ENCODE data around the gene COX8A. TPM values are rescaled to one million over a fixed set of nuclear protein-coding genes. Genes with fewer than 3 reads are reported as not detected.

The COX8A gene
- total RNA-seq, 4 donors from 2014 or later, result 317 to 650 (median 402) TPM

DNA sequence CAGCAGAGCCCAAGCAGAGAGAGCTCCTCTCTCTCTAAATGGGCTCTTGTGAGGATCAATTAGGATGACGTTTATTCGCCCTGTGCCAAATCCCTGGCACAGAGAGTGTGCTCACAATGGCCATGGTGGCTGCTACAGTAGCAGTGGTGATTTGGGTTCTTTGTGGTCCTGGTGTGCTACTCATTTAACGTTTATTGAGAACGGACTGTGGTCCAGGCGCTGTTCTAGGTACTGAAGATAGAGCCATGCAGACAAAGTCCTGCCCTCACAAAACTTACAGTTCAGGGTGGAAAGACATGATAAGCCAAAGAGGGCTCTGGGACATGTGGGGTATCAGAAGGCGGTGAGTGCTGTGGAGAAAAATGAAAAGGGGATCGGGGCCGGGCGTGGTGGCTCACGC lies 17.1 kb downstream of the COX8A start:
- H3K9me3 ChIP-seq, result no peaks in the 10 kb centered on the region
- 86 to 92% methylated on average over 5 to 8 of the region's 10 CpGs for WGBS, 2 donors (ENCODE audit: low coverage in 1 of 2)
- TF ChIP-seq, protein P1, sequence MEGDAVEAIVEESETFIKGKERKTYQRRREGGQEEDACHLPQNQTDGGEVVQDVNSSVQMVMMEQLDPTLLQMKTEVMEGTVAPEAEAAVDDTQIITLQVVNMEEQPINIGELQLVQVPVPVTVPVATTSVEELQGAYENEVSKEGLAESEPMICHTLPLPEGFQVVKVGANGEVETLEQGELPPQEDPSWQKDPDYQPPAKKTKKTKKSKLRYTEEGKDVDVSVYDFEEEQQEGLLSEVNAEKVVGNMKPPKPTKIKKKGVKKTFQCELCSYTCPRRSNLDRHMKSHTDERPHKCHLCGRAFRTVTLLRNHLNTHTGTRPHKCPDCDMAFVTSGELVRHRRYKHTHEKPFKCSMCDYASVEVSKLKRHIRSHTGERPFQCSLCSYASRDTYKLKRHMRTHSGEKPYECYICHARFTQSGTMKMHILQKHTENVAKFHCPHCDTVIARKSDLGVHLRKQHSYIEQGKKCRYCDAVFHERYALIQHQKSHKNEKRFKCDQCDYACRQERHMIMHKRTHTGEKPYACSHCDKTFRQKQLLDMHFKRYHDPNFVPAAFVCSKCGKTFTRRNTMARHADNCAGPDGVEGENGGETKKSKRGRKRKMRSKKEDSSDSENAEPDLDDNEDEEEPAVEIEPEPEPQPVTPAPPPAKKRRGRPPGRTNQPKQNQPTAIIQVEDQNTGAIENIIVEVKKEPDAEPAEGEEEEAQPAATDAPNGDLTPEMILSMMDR (IDR thresholded peaks at IDR 0.05), result no peak
- TF ChIP-seq POLR2AphosphoS5 (IDR thresholded peaks at IDR 0.05), result no peak
- no peak for TF ChIP-seq EP300 (IDR thresholded peaks at IDR 0.05)
- TF ChIP-seq POLR2A (IDR thresholded peaks at IDR 0.05), result no peak
- H3K36me3 ChIP-seq, result peaks cover 0 to 89% of the 10 kb centered on the region in 2 donors
- no peak overlapping the region for H3K27ac ChIP-seq
- peaks cover 0 to 22% (median 10%) of the 10 kb centered on the region in 3 donors for H3K4me1 ChIP-seq
- no peak overlapping the region for H3K4me3 ChIP-seq
- ATAC-seq, result no peak
- H3K27me3 ChIP-seq, result no peaks in the 10 kb centered on the region

DNA sequence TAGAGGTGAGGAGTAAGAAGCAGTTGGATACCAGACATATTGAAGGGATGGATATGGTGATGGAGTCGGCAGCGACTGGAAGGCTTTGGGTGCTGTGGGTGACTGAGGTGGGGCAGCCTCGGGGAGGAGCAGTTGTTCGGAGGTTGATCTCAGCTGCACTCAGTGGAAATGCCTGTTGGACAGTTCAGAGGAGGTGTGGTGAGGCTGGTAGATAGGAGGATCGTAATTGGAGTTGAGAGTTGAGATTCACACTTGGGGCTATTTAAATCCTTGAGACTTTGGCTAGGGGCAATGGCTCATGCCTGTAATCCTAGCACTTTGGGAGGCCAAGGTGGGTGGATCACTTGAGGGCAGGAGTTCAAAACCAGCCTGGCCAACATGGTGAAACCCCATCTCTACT lies 18.7 kb downstream of the COX8A start:
- H3K27me3 ChIP-seq, result no peaks in the 10 kb centered on the region
- no peaks in the 10 kb centered on the region for H3K9me3 ChIP-seq
- no peak for ATAC-seq
- H3K4me1 ChIP-seq, result peaks cover 0 to 7% (median 0%) of the 10 kb centered on the region in 3 donors
- H3K36me3 ChIP-seq, result peaks cover 0 to 100% of the 10 kb centered on the region in 2 donors
- H3K4me3 ChIP-seq, result no peak overlapping the region
- TF ChIP-seq EP300 (IDR thresholded peaks at IDR 0.05), result no peak
- TF ChIP-seq POLR2AphosphoS5 (IDR thresholded peaks at IDR 0.05), result no peak
- TF ChIP-seq POLR2A (IDR thresholded peaks at IDR 0.05), result no peak
- TF ChIP-seq, protein P1 (IDR thresholded peaks at IDR 0.05), result no peak
- WGBS, 2 donors (ENCODE audit: low coverage in 1 of 2), result 86% methylated on average over 5 of the region's 5 CpGs; no CpG with 5 or more reads in 1 of the 2 donors
- no peak overlapping the region for H3K27ac ChIP-seq

DNA sequence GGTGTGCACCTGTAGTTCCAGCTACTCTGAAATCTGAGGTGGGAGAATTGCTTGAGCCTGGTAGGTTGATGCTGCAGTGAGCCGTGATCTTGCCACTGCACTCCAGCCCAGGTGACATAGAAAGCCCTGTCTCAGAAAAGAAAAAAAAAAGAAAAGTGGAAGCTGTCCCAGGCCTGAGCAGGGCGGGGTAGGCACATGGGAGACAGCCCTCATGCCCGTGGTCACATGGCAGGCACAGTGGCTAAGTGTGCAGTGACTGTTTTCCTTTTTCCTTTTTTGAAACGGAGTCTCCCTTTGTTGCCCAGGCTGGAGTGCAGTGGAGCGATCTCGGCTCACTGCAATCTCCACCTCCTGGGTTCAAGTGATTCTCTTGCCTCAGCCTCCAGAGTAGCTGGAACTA lies 19.6 kb downstream of the COX8A start:
- Histone ChIP-seq H3K36me3 (peaks cover 0 to 100% of the 10 kb centered on the region in 2 donors), H3K4me3 (no peak overlapping the region), H3K27ac (no peak overlapping the region), H3K4me1 (peaks cover 0 to 5% (median 2%) of the 10 kb centered on the region in 3 donors), H3K27me3 (no peaks in the 10 kb centered on the region), H3K9me3 (no peaks in the 10 kb centered on the region)
- TF ChIP-seq POLR2A (IDR thresholded peaks at IDR 0.05) (no peak), EP300 (IDR thresholded peaks at IDR 0.05) (no peak), POLR2AphosphoS5 (IDR thresholded peaks at IDR 0.05) (no peak)
- TF ChIP-seq, protein P1 (IDR thresholded peaks at IDR 0.05), result no peak
- ATAC-seq, result no peak
- 65 to 66% methylated on average over 5 of the region's 6 CpGs for WGBS, 2 donors (ENCODE audit: low coverage in 1 of 2)

DNA sequence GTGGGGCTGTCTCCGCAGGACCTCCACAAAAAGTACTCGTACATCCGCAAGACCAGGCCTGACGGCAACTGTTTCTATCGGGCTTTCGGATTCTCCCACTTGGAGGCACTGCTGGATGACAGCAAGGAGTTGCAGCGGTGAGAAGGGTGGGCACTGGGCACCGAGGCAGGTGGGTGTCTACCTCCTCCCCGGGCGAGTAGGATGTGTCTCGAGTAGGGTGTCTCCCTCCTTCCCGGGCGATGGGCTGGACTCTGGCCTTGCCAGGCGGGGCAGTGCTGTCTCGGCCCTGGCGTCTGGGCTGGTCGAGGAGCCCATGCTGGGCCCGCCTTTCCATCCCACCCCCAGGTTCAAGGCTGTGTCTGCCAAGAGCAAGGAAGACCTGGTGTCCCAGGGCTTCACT lies 22.1 kb downstream of the COX8A start:
- no peak for ATAC-seq
- peaks cover 0 to 74% of the 10 kb centered on the region in 2 donors for H3K36me3 ChIP-seq
- peaks cover 0 to 30% (median 20%) of the 10 kb centered on the region in 3 donors for H3K4me1 ChIP-seq
- WGBS, 2 donors (ENCODE audit: low coverage in 1 of 2), result 100% methylated on average over 1 of the region's 18 CpGs; no CpG with 5 or more reads in 1 of the 2 donors
- H3K9me3 ChIP-seq, result no peaks in the 10 kb centered on the region
- TF ChIP-seq POLR2AphosphoS5 (IDR thresholded peaks at IDR 0.05), result no peak
- TF ChIP-seq POLR2A (IDR thresholded peaks at IDR 0.05), result no peak
- TF ChIP-seq, protein P1 (IDR thresholded peaks at IDR 0.05), result no peak
- TF ChIP-seq EP300 (IDR thresholded peaks at IDR 0.05), result no peak
- H3K4me3 ChIP-seq, result no peak overlapping the region
- H3K27me3 ChIP-seq, result peaks cover 10% of the 10 kb centered on the region
- no peak overlapping the region for H3K27ac ChIP-seq

DNA sequence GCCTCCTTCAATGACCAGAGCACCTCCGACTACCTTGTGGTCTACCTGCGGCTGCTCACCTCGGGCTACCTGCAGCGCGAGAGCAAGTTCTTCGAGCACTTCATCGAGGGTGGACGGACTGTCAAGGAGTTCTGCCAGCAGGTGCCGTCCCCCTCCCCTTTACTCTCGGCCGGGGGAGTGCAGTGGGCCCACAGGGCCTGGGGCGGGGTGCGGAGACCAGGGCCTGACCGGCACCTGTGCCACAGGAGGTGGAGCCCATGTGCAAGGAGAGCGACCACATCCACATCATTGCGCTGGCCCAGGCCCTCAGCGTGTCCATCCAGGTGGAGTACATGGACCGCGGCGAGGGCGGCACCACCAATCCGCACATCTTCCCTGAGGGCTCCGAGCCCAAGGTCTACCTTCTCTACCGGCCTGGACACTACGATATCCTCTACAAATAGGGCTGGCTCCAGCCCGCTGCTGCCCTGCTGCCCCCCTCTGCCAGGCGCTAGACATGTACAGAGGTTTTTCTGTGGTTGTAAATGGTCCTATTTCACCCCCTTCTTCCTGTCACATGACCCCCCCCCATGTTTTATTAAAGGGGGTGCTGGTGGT lies 22.8 kb downstream of the COX8A start:
- ATAC-seq, result no peak
- TF ChIP-seq POLR2A (IDR thresholded peaks at IDR 0.05) (no peak), EP300 (IDR thresholded peaks at IDR 0.05) (no peak), POLR2AphosphoS5 (IDR thresholded peaks at IDR 0.05) (no peak)
- TF ChIP-seq, protein P1 (IDR thresholded peaks at IDR 0.05), result no peak
- peaks cover 0 to 67% of the 10 kb centered on the region in 2 donors for H3K36me3 ChIP-seq
- peaks cover 10% of the 10 kb centered on the region for H3K27me3 ChIP-seq
- H3K9me3 ChIP-seq, result no peaks in the 10 kb centered on the region
- H3K27ac ChIP-seq, result no peak overlapping the region
- H3K4me3 ChIP-seq, result no peak overlapping the region
- WGBS, 2 donors (ENCODE audit: low coverage in 1 of 2), result no CpG with 5 or more reads among the region's 27 CpGs
- H3K4me1 ChIP-seq, result peaks cover 0 to 37% (median 24%) of the 10 kb centered on the region in 3 donors

Data from gastroesophageal sphincter (tissue), 4 donors.